ENCODE measurements around the gene EXOC4. TPM values are rescaled to one million over a fixed set of nuclear protein-coding genes. Genes with fewer than 3 reads are reported as not detected.

Gene EXOC4
- total RNA-seq, 1 experiment from 2014 or later, result 75.8 TPM

GRCh38 chr7:133303372-133303771, 50.5 kb downstream of the EXOC4 start:
- Histone ChIP-seq H2BK20ac (ENCODE audit: low read depth, low read length, poor library complexity, severe bottlenecking) (no peak overlapping the region), H3K18ac (ENCODE audit: insufficient read length, low read depth, low read length) (no peak overlapping the region), H4K5ac (ENCODE audit: insufficient read length, low read depth, low read length) (no peak overlapping the region), H2BK12ac (ENCODE audit: insufficient read length, low read depth, low read length) (no peak overlapping the region), H3K9me3 (ENCODE audit: control insufficient read depth, low read depth, low read length) (no peaks in the 10 kb centered on the region), H4K91ac (ENCODE audit: insufficient read length, low read depth, low read length) (no peak overlapping the region), H3T11ph (ENCODE audit: low read length) (no peak overlapping the region), H2AK5ac (ENCODE audit: insufficient read length, low read length) (no peak overlapping the region), H3K9ac (ENCODE audit: extremely low read depth, insufficient read length, low read length) (no peak overlapping the region), H2AFZ (ENCODE audit: low read length) (no peak overlapping the region), H3K4ac (ENCODE audit: low read depth, low read length) (no peak overlapping the region), H2BK15ac (ENCODE audit: low read depth, low read length) (no peak overlapping the region), H3K27ac (ENCODE audit: insufficient read length, low read depth, low read length) (no peak overlapping the region), H3K23me2 (ENCODE audit: insufficient read length, low read depth, low read length, poor library complexity, severe bottlenecking) (no peaks in the 10 kb centered on the region), H3K56ac (ENCODE audit: insufficient read length, low read depth, low read length) (no peak overlapping the region), H3K23ac (ENCODE audit: insufficient read length, low read depth, low read length) (no peak overlapping the region), H3K4me2 (ENCODE audit: insufficient read depth, insufficient read length, low read length) (no peak overlapping the region), H4K20me1 (ENCODE audit: control insufficient read depth, insufficient read depth, insufficient read length) (no peaks in the 10 kb centered on the region), H3K79me2 (ENCODE audit: insufficient read depth, low read length) (no peaks in the 10 kb centered on the region), H4K8ac (replicated peaks; ENCODE audit: insufficient read length, low read depth, low read length) (no peak overlapping the region), H3K14ac (ENCODE audit: insufficient read depth, low read length) (no peak overlapping the region), H3K4me1 (ENCODE audit: insufficient read depth, low read length) (no peaks in the 10 kb centered on the region), H3K27me3 (ENCODE audit: insufficient read depth, low read length) (no peaks in the 10 kb centered on the region), H3K79me1 (ENCODE audit: insufficient read depth, low read depth, low read length, poor library complexity, severe bottlenecking) (peaks cover 3% of the 10 kb centered on the region), H2BK5ac (ENCODE audit: insufficient read length, low read length) (no peak overlapping the region), H2BK120ac (ENCODE audit: low read depth, low read length, poor library complexity, severe bottlenecking) (no peak overlapping the region)
- no peak for TF ChIP-seq CTCF (conservative IDR thresholded peaks at IDR 0.05)
- H3K36me3 Mint-ChIP-seq (ENCODE audit: insufficient read depth in 1 of 3, low read depth in 3 of 3), result peaks cover 6 to 26% (median 25%) of the 10 kb centered on the region in 3 experiments; a peak in 5 of 7 replicates
- WGBS (ENCODE audit: extremely low coverage, insufficient read length, low lambda C conversion rate), result no CpG with 5 or more reads among the region's 1 CpG
- H3K4me3 Mint-ChIP-seq, result no peak overlapping the region
- no peaks in the 10 kb centered on the region for H3K27me3 Mint-ChIP-seq (ENCODE audit: low read depth)
- DNase-seq, result no peak
- H3K9me3 Mint-ChIP-seq, result no peaks in the 10 kb centered on the region
- no peak overlapping the region for H3K27ac Mint-ChIP-seq
- peaks cover 9 to 22% of the 10 kb centered on the region in 2 experiments; a peak in 3 of 4 replicates for H3K4me1 Mint-ChIP-seq
